Suprapubic skin (tissue), 4 donors: ENCODE measurements around the gene CSPG4. TPM values are rescaled to one million over a fixed set of nuclear protein-coding genes. Genes with fewer than 3 reads are reported as not detected.
A peak's percentile ranks its signal among the peaks of the same experiment; 100 is the strongest.
"Not testable (repeated sequence)": the region's sequence is repeated elsewhere in the genome, so short reads cannot be mapped to it uniquely, and the experiment has no call there.

Source experiments
- DNase-seq, 2 donors: peaks; one replicate each; pipeline ENCODE4 v3.0.0-alpha.2; 2019; ENCODE audit warnings: low spot score in 2 of 2
- H3K27ac ChIP-seq: fragments of 200-600 bp; sonication (generic); one replicate; pipeline ENCODE4 v1.5.1; 2019
- H3K27me3 ChIP-seq: fragments of 200-600 bp; sonication (generic); one replicate; pipeline ENCODE4 v1.5.1; 2019
- H3K36me3 ChIP-seq: fragments of 200-600 bp; sonication (generic); one replicate; pipeline ENCODE4 v1.5.1; 2019
- H3K4me1 ChIP-seq: fragments of 200-600 bp; sonication (generic); one replicate; pipeline ENCODE4 v1.5.1; 2019
- H3K4me3 ChIP-seq: fragments of 200-600 bp; sonication (generic); one replicate; pipeline ENCODE4 v1.5.1; 2019; ENCODE audit warnings: mild to moderate bottlenecking
- H3K9me3 ChIP-seq: fragments of 200-600 bp; sonication (generic); one replicate; pipeline ENCODE4 v1.5.1; 2019
- CTCF ChIP-seq, 2 donors: fragments of 200-600 bp in 1 of 2; fragments of 450-650 bp in 1 of 2; sonication (generic) in 1 of 2; IDR thresholded peaks; one replicate each; pipeline ENCODE4 v1.5.1; 2016 to 2019; ENCODE audit warnings: antibody characterized with exemption in 2 of 2, mild to moderate bottlenecking in 1 of 2, moderate library complexity in 1 of 2
- EP300 ChIP-seq: sonication (generic); formaldehyde crosslinking; IDR thresholded peaks from one replicate; pipeline ENCODE4 v1.6.1; 2017; ENCODE audit warnings: antibody characterized with exemption
- POLR2A ChIP-seq, 2 donors: fragments of 450-650 bp; IDR thresholded peaks; one replicate each; pipeline ENCODE4 v1.6.1; 2017; ENCODE audit warnings: antibody characterized with exemption in 2 of 2, mild to moderate bottlenecking in 2 of 2, moderate library complexity in 2 of 2
- POLR2AphosphoS5 ChIP-seq, 3 donors: sonication (generic); formaldehyde crosslinking; IDR thresholded peaks; one replicate each; pipeline ENCODE4 v1.6.1; 2017; ENCODE audit warnings: antibody characterized with exemption in 3 of 3
- WGBS: methylation state at CpG from one replicate; pipeline ENCODE4 v1.1.5; 2018; 5-methylcytosine and 5-hydroxymethylcytosine counted together
- total RNA-seq, 4 donors: library from RNA; depleted of rRNA; stranded (reverse); fragments of >200 nt; gene quantifications; one replicate each; pipeline ENCODE4 v1.1.0, GENCODE V29; 2016

Gene CSPG4
- total RNA-seq, 4 donors from 2014 or later: 12.8 to 19.7 (median 14.0) TPM

GRCh38 chr15:75721480-75721922 is 8.9 kb upstream of the CSPG4 start:
- Histone ChIP-seq H3K4me3 (no peak overlapping the region), H3K36me3 (no peaks in the 10 kb centered on the region), H3K9me3 (no peaks in the 10 kb centered on the region), H3K27me3 (no peaks in the 10 kb centered on the region), H3K27ac (no peak overlapping the region), H3K4me1 (peaks cover 56% of the 10 kb centered on the region)
- 85% methylated on average over 12 of the region's 12 CpGs for WGBS
- no peak for DNase-seq
- TF ChIP-seq EP300 (no peak), POLR2AphosphoS5 (IDR thresholded peaks at IDR 0.05) (no peak), CTCF (IDR thresholded peaks at IDR 0.05) (no peak), POLR2A (IDR thresholded peaks at IDR 0.05) (no peak)

- Histone ChIP-seq H3K27me3 (no peaks in the 10 kb centered on the region), H3K4me1 (peaks cover 56% of the 10 kb centered on the region), H3K27ac (no peak overlapping the region), H3K4me3 (no peak overlapping the region), H3K36me3 (no peaks in the 10 kb centered on the region), H3K9me3 (no peaks in the 10 kb centered on the region)
- 38% methylated on average over 10 of the region's 10 CpGs for WGBS
- TF ChIP-seq CTCF (IDR thresholded peaks at IDR 0.05) (peak; percentile 15 to 46), EP300 (no peak)
- DNase-seq: peak in 1 of 2 donors; percentile 80
These were observed 8.3 kb upstream of the CSPG4 start for GRCh38 chr15:75720787-75721479.

- WGBS: 83% methylated on average over 7 of the region's 7 CpGs
- H3K4me3 ChIP-seq: no peak overlapping the region
- no peaks in the 10 kb centered on the region for H3K9me3 ChIP-seq
- DNase-seq: no peak
- TF ChIP-seq POLR2AphosphoS5 (IDR thresholded peaks at IDR 0.05): no peak
- no peak for TF ChIP-seq EP300
- TF ChIP-seq CTCF (IDR thresholded peaks at IDR 0.05): no peak
- TF ChIP-seq POLR2A (IDR thresholded peaks at IDR 0.05): no peak
- no peaks in the 10 kb centered on the region for H3K36me3 ChIP-seq
- no peaks in the 10 kb centered on the region for H3K27me3 ChIP-seq
- H3K27ac ChIP-seq: no peak overlapping the region
- peaks cover 60% of the 10 kb centered on the region for H3K4me1 ChIP-seq
These were observed 7.6 kb upstream of the CSPG4 start for GRCh38 chr15:75720297-75720696.

- no peak overlapping the region for H3K27ac ChIP-seq
- no peaks in the 10 kb centered on the region for H3K9me3 ChIP-seq
- H3K36me3 ChIP-seq: no peaks in the 10 kb centered on the region
- 44% methylated on average over 3 of the region's 3 CpGs for WGBS
- TF ChIP-seq POLR2AphosphoS5 (IDR thresholded peaks at IDR 0.05) (peak in 1 of 3 donors; percentile 13), EP300 (no peak)
- H3K4me1 ChIP-seq: peaks cover 54% of the 10 kb centered on the region
- H3K27me3 ChIP-seq: no peaks in the 10 kb centered on the region
- peak in 1 of 2 donors; percentile 76 for DNase-seq
- no peak overlapping the region for H3K4me3 ChIP-seq
These were observed 5.7 kb upstream of the CSPG4 start for GRCh38 chr15:75718328-75718727.

GRCh38 chr15:75717001-75717400 is 4.4 kb upstream of the CSPG4 start:
- 70% methylated on average over 6 of the region's 6 CpGs for WGBS
- not testable (repeated sequence) for H3K9me3 ChIP-seq, DNase-seq, H3K27me3 ChIP-seq, H3K27ac ChIP-seq, H3K36me3 ChIP-seq, H3K4me3 ChIP-seq
- H3K4me1 ChIP-seq: peaks cover 52% of the 10 kb centered on the region

GRCh38 chr15:75716249-75716950 is 3.8 kb upstream of the CSPG4 start:
- H3K36me3 ChIP-seq, H3K27me3 ChIP-seq, H3K4me3 ChIP-seq, H3K9me3 ChIP-seq, H3K27ac ChIP-seq, DNase-seq: not testable (repeated sequence)
- H3K4me1 ChIP-seq: peaks cover 52% of the 10 kb centered on the region
- no CpG with 5 or more reads among the region's 10 CpGs for whole genome bisulfite sequencing

GRCh38 chr15:75715312-75715832 is 2.7 kb upstream of the CSPG4 start:
- not testable (repeated sequence) for H3K36me3 ChIP-seq, H3K27me3 ChIP-seq, H3K4me3 ChIP-seq, H3K9me3 ChIP-seq, DNase-seq, H3K27ac ChIP-seq
- 59% methylated on average over 6 of the region's 10 CpGs for WGBS
- H3K4me1 ChIP-seq: peaks cover 47% of the 10 kb centered on the region
